Omental fat pad (tissue), 4 donors: ENCODE data around the gene SLC25A25. TPM values are rescaled to one million over a fixed set of nuclear protein-coding genes. Genes with fewer than 3 reads are reported as not detected.

ENCODE experiments used
- ATAC-seq: fragments of 150-250 bp; one replicate; pipeline ENCODE4 v1.9.1; 2016; ENCODE audit warnings: mild to moderate bottlenecking, moderate library complexity; ENCODE audit not compliant: low FRiP score
- DNase-seq: peaks from one replicate; pipeline ENCODE4 v3.0.0-alpha.2; 2019; ENCODE audit warnings: low spot score
- CTCF ChIP-seq, 3 donors: fragments of 450-650 bp; IDR thresholded peaks; one replicate each; pipeline ENCODE4 v1.5.1; 2016 to 2017; ENCODE audit warnings: antibody characterized with exemption in 3 of 3, mild to moderate bottlenecking in 3 of 3, moderate library complexity in 2 of 3
- total RNA-seq, 4 donors: library from RNA; depleted of rRNA; stranded (reverse); fragments of >200 nt; gene quantifications; one replicate each; pipeline ENCODE4 v1.1.0, GENCODE V29; 2016

The SLC25A25 gene
- total RNA-seq, 4 donors from 2014 or later, result 37.8 to 147 (median 102) TPM

- DNase-seq (no peak), ATAC-seq (no peak)
- TF ChIP-seq CTCF (IDR thresholded peaks at IDR 0.05), result no peak
Observed at GRCh38 chr9:128102196-128102595, 34.2 kb downstream of the SLC25A25 start.

DNA sequence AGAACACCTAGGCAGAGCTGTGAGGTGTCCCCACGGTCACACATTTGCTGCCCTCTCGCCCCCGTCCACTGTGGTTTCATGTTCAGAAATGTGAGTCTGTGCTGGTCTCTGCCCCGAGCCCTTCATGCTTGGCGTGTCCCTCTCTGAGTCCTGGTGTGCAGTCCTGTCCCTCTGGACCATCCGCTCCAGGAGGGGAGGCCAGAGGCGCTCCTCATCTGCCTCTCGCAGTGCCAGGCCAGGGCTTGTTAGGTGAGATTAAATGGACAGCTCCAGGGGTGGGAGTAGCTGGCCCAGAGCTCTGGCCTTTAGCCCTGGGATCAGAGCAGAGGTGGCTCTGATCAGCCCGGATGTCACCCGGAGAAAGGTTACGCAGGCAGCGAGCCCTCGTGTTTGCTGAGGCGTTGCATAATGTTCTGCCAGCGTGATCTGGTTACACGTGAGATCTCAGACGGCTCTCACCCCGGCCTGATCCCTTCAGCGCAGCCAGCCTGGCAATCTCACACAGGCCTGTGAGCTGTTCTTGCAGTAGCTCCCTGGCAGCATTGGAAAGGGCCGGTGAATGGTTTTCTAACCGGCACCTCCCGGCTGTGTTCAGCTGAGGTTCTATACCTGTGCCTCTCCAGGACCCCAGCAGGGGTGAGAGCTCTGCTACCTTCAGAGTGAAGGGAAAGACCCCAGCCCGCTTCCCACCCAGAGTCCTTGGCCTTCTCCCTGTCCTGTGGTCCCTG lies 35.0 kb downstream of the SLC25A25 start:
- ATAC-seq (no peak), DNase-seq (no peak)
- no peak for TF ChIP-seq CTCF (IDR thresholded peaks at IDR 0.05)

DNA sequence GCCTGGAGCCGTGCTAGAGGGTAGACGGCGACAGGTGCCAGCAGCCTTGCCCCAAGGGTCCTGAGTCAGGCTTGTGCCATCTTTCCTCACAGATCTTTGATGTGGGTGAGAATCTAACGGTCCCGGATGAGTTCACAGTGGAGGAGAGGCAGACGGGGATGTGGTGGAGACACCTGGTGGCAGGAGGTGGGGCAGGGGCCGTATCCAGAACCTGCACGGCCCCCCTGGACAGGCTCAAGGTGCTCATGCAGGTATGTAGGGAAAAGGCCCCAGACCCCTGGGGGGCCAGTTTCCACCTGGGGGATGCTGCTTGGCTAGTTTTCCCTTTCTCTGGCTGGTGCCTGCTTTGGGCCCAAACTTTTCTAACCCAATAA lies 35.5 kb downstream of the SLC25A25 start:
- TF ChIP-seq CTCF (IDR thresholded peaks at IDR 0.05), result no peak
- ATAC-seq (no peak), DNase-seq (no peak)

GRCh38 chr9:128104171-128104618 lies 36.2 kb downstream of the SLC25A25 start:
- ATAC-seq (no peak), DNase-seq (no peak)
- no peak for TF ChIP-seq CTCF (IDR thresholded peaks at IDR 0.05)

DNA sequence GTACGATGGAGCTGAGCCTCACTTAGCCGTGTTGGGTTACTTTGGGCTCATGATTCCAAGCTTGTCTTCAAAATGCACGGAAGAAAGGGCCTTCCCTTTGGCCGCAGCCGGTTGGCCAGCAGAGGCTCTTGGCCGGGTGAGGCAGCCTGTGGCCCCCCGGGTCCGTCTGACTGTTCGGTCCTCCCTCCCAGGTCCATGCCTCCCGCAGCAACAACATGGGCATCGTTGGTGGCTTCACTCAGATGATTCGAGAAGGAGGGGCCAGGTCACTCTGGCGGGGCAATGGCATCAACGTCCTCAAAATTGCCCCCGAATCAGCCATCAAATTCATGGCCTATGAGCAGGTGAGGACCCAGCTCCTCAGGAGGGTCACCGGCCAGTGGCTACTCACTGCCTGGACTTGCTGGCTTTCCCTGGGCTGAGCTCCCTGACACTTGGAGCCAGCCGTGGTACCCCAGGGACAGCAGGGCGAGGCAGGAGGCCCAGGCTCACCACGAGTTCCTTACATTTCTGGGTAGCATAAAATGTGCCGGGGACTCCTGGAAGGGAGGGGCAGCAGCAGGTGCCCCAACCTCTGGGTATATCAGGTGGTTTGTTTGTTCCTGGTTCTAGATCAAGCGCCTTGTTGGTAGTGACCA lies 37.6 kb downstream of the SLC25A25 start:
- no peak for DNase-seq
- no peak for TF ChIP-seq CTCF (IDR thresholded peaks at IDR 0.05)
- no peak for ATAC-seq

DNA sequence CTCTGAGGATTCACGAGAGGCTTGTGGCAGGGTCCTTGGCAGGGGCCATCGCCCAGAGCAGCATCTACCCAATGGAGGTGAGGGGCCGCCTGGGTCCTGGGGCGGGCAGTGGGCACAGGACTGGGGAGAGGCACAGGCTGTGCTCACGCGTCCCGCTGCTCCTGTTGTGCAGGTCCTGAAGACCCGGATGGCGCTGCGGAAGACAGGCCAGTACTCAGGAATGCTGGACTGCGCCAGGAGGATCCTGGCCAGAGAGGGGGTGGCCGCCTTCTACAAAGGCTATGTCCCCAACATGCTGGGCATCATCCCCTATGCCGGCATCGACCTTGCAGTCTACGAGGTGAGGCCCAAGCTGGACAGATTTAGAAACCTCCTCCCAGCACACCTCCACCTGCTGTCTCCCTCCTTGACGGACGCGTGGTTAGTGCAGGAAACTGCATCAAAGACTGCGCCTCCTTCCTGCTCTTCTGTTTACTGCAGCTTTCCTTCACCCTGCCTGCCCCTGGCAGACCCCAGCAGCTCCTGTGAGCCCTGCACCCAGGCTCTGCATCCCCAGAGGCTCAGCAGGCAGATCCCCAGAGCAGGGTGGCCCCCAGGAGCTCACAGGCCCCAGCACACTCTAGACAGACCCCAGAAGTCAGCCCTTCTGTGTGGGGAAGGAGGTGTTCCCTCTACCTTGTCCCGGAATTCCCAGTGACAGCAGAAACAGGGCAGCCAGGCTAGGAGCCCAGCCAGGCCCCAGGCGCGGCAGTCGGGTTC lies 38.3 kb downstream of the SLC25A25 start:
- ATAC-seq (no peak), DNase-seq (no peak)
- no peak for TF ChIP-seq CTCF (IDR thresholded peaks at IDR 0.05)
